HG03159 (cell line): Measurements from ENCODE around the gene CTNND2.
"Not testable (repeated sequence)": the region's sequence is repeated elsewhere in the genome, so short reads cannot be mapped to it uniquely, and the experiment has no call there.

Experiments used
- ATAC-seq: cut with Tn5 transposase; IDR thresholded peaks from one replicate; pipeline ENCODE4 v1.9.1; 2021; ENCODE audit warnings: mild to moderate bottlenecking, moderate library complexity; ENCODE audit not compliant: unreplicated experiment

Gene CTNND2

GRCh38 chr5:11482011-11482410, 422.2 kb downstream of the CTNND2 start:
- ATAC-seq, result no peak

- ATAC-seq, result no peak
These were observed 426.5 kb downstream of the CTNND2 start for GRCh38 chr5:11477786-11478185.

- no peak for ATAC-seq
These were observed 427.4 kb downstream of the CTNND2 start for GRCh38 chr5:11476866-11477265.

- no peak for ATAC-seq
These were observed 435.8 kb downstream of the CTNND2 start for GRCh38 chr5:11468334-11469039.

GRCh38 chr5:11467588-11467987, 436.7 kb downstream of the CTNND2 start:
- ATAC-seq, result no peak

GRCh38 chr5:11459716-11460115, 444.5 kb downstream of the CTNND2 start:
- no peak for ATAC-seq

GRCh38 chr5:11455505-11455904, 448.7 kb downstream of the CTNND2 start:
- no peak for ATAC-seq

- no peak for ATAC-seq
These were observed 451.4 kb downstream of the CTNND2 start for GRCh38 chr5:11452852-11453251.

- ATAC-seq, result no peak
These were observed 454.3 kb downstream of the CTNND2 start for GRCh38 chr5:11449966-11450365.

GRCh38 chr5:11449217-11449616, 455.0 kb downstream of the CTNND2 start:
- no peak for ATAC-seq

- ATAC-seq, result no peak
These were observed 460.4 kb downstream of the CTNND2 start for GRCh38 chr5:11443831-11444230.

GRCh38 chr5:11432116-11432515, 472.1 kb downstream of the CTNND2 start:
- no peak for ATAC-seq

GRCh38 chr5:11429254-11429653, 475.0 kb downstream of the CTNND2 start:
- no peak for ATAC-seq

- ATAC-seq, result no peak
These were observed 476.7 kb downstream of the CTNND2 start for GRCh38 chr5:11427569-11427968.

- no peak for ATAC-seq
These were observed 477.8 kb downstream of the CTNND2 start for GRCh38 chr5:11426442-11426841.

GRCh38 chr5:11422342-11422741, 481.9 kb downstream of the CTNND2 start:
- ATAC-seq, result no peak

GRCh38 chr5:11420969-11421368, 483.3 kb downstream of the CTNND2 start:
- ATAC-seq, result no peak

GRCh38 chr5:11415751-11416150, 488.5 kb downstream of the CTNND2 start:
- no peak for ATAC-seq

- not testable (repeated sequence) for ATAC-seq
These were observed 489.5 kb downstream of the CTNND2 start for GRCh38 chr5:11414732-11415131.

GRCh38 chr5:11411621-11412020, 492.6 kb downstream of the CTNND2 start:
- no peak for ATAC-seq

- no peak for ATAC-seq
These were observed 496.6 kb downstream of the CTNND2 start for GRCh38 chr5:11407556-11408145.

GRCh38 chr5:11400316-11400715, 503.9 kb downstream of the CTNND2 start:
- ATAC-seq, result no peak

- no peak for ATAC-seq
These were observed 505.5 kb downstream of the CTNND2 start for GRCh38 chr5:11398728-11399127.
